NCI-H1436 treated with DMSO at 0.1 percent for 48 hours (cell line): ENCODE measurements around the gene CD47.

Source experiments
- DNase-seq: peaks from one replicate; lab custom pipeline; 2025; lab: John Stamatoyannopoulos, UW

CD47 gene

DNA sequence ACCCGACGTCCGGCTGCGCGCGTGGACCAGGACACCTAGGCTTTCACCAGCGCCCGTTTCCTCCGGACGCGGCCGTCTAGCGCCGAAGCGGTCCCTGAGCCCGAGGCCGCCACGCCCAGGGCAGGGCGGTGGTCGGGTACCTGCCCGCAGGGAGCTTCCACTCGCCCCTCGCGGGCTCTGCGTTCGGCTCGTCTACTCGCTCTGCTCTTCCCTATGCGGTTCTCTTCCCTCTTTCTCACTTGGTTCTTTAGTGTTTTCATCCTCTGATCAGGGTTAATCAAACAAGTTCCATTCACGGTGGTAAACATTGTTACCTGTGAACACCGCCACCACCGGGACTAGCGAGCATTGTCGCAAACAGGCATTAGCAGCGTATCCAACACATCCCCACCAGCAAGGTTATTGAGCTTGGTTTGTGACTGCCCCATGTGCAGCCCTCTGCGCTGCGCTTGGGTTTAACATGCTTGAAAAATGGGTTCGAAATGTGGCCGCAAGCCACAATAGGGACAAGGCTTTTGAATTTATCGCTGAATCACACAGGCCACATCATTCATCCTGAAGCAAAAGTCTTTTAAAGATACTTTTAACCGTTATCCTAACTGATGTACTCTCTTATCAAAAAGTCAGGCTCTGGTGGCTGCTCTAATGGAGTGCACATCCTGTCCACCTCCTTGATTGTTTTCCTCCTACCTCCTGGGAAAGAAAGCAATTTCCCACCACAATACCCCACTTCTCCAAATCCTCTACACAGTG lies 843 bp upstream of the CD47 start:
- DNase-seq, result no peak

DNA sequence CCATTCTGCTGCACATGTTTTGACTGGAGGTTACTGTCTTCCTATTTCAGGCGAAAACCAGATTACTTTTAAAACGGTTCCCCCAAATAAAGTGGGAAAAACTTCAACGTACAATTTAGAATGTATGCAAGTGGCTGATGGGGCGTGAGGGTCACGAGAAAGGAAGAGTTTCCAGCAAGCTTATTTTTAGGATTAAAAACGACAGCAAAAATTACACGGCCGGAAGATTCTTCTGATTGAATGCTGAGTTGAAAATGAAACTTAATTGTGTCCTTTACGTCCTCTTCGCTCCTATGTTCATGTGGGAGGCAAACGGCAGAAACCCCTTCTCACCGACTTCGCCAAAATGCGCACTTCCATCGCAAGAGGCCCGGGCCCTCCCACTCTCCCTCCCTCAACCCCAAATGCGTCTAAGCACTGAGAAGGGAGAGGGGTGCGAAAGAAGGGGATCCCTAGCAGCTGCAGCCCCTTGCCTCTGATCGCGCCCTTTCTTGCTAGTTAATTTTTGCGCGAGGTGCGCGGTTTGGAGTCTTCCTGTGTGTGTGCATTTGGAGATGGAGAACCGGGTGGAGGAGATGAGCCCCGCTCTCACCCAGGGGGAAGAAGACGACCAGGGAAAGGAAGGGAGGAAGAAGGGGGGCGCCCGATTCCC lies 656 bp downstream of the CD47 start:
- DNase-seq, result no peak

DNA sequence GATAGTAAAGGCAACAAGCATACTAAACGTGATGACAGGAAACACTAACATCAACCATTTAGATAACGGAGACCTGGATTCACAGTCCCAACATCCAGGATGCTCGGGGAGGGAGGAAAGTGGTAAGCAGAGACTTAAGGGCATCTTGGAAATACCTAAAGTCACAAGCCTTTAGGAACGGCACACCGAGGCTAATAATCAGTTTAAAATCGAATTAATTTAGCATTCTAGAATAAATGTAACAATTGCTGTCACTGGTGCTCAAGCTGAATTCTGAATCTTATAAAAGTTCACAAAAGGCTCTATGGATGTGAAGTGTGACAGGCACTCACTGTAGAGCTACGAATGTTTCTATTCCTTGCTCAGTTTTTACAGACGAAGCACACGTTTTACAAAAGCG lies 1.3 kb downstream of the CD47 start:
- DNase-seq, result no peak

DNA sequence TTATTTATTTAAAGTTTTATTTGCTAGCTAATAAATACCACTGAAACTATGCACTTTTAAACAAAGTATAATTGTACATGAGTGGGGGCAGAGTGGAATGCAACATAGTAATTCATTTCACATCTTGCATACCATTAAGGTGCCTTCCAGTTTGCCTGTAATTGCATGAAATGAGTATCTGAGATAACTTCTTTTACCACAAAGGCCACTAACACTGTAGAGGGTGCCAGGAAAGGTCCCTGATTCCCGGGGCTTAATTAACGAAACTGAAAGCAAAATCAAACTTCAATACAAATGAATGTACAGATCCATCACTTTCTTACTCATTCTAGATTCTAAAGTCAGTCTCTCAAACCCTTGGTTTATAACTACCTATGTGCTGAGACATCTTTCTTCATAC lies 2.1 kb downstream of the CD47 start:
- DNase-seq, result no peak

- DNase-seq, result no peak
These were observed 2.7 kb downstream of the CD47 start for GRCh38 chr3:108088146-108088545.

- DNase-seq, result no peak
These were observed 4.2 kb downstream of the CD47 start for GRCh38 chr3:108086653-108087052.

- DNase-seq, result no peak
These were observed 5.0 kb downstream of the CD47 start for GRCh38 chr3:108085810-108086350.

DNA sequence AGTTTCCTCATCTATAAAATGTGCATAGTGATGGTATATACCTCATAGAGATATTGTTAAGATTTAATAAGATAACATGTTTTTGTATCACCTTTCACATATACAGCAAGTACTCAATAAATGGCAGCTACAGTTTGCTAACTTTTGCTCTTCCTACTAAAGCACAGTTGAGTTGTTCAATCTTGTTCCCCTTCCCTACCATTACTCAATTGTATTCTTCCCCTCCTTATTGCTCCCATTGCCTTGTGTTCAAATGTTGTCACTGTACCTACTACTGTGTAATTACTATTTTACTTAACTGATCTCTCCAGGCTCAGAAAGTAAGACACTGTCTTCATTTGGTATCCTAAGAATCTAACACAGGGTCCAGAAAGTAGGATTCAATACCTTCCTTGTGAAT lies 5.5 kb downstream of the CD47 start:
- no peak for DNase-seq

DNA sequence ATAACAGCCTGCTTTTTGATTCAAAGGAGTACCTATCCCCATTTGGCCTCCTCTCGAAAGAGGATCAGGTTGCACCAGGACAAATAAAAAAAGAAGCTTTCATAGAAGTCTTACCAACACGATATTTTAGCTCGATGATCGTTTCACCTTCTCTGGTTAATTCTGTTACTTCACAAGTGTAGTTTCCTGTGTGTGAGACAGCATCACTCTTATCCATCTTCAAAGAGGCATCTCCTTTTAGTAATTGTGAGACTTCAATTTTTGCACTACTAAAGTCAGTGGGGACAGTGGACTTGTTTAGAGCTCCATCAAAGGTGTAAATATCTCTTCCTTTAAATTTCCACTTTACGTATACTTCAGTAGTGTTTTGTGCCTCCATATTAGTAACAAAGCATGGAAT lies 11.0 kb downstream of the CD47 start:
- DNase-seq, result no peak

GRCh38 chr3:108079043-108079442 lies 11.8 kb downstream of the CD47 start:
- DNase-seq, result no peak

GRCh38 chr3:108076564-108076963 lies 14.3 kb downstream of the CD47 start:
- DNase-seq, result no peak

- no peak for DNase-seq
These were observed 16.9 kb downstream of the CD47 start for GRCh38 chr3:108073764-108074431.

DNA sequence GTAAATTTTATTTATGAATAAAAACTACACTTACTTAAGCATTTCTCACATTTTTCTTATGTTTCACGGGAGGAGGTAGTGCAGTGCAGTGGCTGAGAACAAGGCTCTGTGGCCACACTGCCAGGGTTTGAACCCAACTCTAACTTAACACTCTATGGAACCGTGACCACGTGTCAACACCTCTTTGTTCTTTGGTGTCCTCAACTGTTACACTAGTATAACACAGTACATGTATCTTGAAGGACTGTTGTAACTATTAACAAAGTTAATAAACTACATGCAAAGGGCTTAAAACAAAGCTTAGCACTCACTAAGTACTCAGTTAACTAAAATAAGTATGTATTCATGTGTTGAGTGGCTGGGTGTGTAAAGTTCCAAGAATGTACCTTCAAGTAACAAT lies 19.5 kb downstream of the CD47 start:
- DNase-seq, result no peak

DNA sequence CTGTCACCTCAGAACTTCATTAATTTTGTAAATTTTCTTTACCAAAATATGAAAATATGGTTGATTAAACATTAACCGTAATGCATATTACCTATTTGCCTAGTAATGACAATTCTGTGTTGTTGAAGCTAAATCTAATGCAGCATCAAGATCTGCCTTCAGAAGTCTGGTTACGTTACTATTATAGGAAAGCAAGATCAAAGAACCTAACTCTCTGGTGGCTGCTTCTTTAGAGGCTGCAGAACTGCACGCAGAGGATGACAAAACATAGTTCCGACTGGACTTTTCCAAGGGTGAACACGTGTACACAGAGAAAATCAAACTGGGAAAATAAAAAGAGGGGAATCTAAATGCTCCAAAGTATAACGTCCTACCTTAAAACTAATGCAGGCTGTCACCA lies 20.5 kb downstream of the CD47 start:
- DNase-seq, result no peak

GRCh38 chr3:108067768-108068167 lies 23.1 kb downstream of the CD47 start:
- no peak for DNase-seq

GRCh38 chr3:108065096-108065495 lies 25.7 kb downstream of the CD47 start:
- no peak for DNase-seq

GRCh38 chr3:108064293-108064887 lies 26.4 kb downstream of the CD47 start:
- no peak for DNase-seq

DNA sequence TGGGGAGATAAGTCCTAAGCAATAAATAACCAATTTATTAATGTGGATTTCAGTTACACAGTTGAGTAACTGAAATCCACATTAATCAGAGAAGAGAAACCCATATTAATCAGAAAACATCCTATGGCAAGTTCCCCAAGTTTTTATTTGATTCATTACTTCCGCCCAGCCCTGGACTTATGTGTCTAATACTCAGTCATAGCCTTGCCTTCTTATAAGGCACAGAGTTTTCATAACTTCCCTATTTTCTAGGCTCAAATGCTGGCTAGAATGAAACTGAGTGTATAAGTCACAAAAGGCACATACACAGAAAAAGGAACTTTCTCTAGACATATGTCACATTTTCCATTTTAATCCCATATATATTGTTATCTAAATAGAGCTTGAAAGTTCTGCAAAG lies 28.8 kb downstream of the CD47 start:
- DNase-seq, result no peak

DNA sequence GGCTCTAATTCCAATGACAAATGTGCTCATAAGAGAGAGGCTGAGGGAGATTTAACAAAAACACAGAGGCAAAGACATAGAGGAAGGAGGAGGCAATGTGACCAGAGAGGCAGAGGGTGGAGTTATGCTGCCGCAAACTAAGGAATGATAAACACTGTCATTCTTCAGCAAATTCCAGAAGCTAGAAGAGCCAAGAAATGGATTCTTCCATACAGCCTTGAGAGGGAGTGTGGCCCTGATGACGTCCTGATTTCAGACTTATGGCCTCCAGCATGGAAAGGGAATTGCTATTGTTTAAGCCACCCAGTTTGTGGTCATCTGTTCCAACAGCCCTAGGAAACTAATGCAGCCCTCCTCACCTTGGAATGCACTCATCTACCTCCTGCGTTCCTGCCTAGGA lies 30.5 kb downstream of the CD47 start:
- DNase-seq, result no peak

DNA sequence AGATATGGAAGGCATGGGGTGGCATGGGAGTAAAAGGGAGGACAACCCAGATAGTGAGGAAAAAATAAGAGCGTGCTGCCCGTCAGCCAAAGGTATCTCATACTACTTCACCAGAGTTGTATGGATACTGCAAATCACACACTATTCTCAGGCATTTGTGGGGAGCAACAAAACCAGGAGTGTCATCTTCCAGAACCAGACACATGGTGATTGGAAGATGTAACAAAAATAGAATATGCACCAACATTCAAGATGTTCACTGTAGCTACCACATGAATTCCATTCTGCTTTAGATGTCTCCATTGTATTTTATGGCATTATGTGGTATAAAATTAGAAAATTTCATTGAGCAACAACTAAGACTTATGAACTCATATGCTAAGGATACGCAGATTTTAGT lies 34.9 kb downstream of the CD47 start:
- DNase-seq, result no peak

- DNase-seq, result no peak
These were observed 35.9 kb downstream of the CD47 start for GRCh38 chr3:108054935-108055334.

GRCh38 chr3:108053483-108053882 lies 37.3 kb downstream of the CD47 start:
- no peak for DNase-seq

- DNase-seq, result no peak
These were observed 37.8 kb downstream of the CD47 start for GRCh38 chr3:108053067-108053466.
